GM12878 (cell line): ENCODE results near the gene ARHGAP26. TPM values are rescaled to one million over a fixed set of nuclear protein-coding genes. Genes with fewer than 3 reads are reported as not detected.
A peak's percentile ranks its signal among the peaks of the same experiment; 100 is the strongest.

Experiments used
- BHLHE40 ChIP-seq, 2 experiments: fragments of 450-650 bp in 1 of 2; IDR thresholded peaks; 2 replicates each; pipeline ENCODE4 v1.6.1; 2011 to 2017; ENCODE audit warnings: low read depth in 2 of 2, borderline replicate concordance in 1 of 2, improper control_type of control experiment in 1 of 2, low read length in 1 of 2, mild to moderate bottlenecking in 1 of 2
- JUND ChIP-seq: IDR thresholded peaks from 2 replicates; pipeline ENCODE4 v1.6.1; 2012; ENCODE audit warnings: low read depth, mild to moderate bottlenecking, low read length, improper control_type of control experiment, moderate library complexity
- MTA2 ChIP-seq: fragments of 450-650 bp; IDR thresholded peaks from 2 replicates; pipeline ENCODE4 v1.6.1; 2016; ENCODE audit warnings: low read depth, mild to moderate bottlenecking, moderate library complexity
- MXI1 ChIP-seq: fragments of 150-350 bp; IDR thresholded peaks from 2 replicates; pipeline ENCODE4 v1.6.1; 2011; ENCODE audit warnings: low read depth, mild to moderate bottlenecking, inconsistent platforms, low read length, improper control_type of control experiment
- RCOR1 ChIP-seq: conservative IDR thresholded peaks from 2 replicates; pipeline ENCODE4 v1.6.1; 2012; ENCODE audit warnings: low read depth, low read length, improper control_type of control experiment
- SMAD5 ChIP-seq: IDR thresholded peaks from 2 replicates; pipeline ENCODE4 v1.6.1; 2016; ENCODE audit warnings: antibody characterized with exemption, low read depth
- STAT1 ChIP-seq: fragments of 450-650 bp; conservative IDR thresholded peaks from 2 replicates; pipeline ENCODE4 v1.6.1; 2014; ENCODE audit warnings: antibody characterized with exemption, mild to moderate bottlenecking
- YY1 ChIP-seq: IDR thresholded peaks from 2 replicates; pipeline ENCODE4 v1.6.1; 2011; ENCODE audit warnings: low read depth, mild to moderate bottlenecking, low read length
- ZNF24 ChIP-seq: fragments of 450-650 bp; IDR thresholded peaks from 2 replicates; pipeline ENCODE4 v1.6.1; 2017; ENCODE audit warnings: antibody characterized with exemption, mild to moderate bottlenecking
- ZNF384 ChIP-seq: IDR thresholded peaks from 2 replicates; pipeline ENCODE4 v1.6.1; 2012; ENCODE audit warnings: low read depth, mild to moderate bottlenecking, low read length, improper control_type of control experiment, borderline replicate concordance
- ZSCAN29 ChIP-seq: fragments of 450-650 bp; IDR thresholded peaks from 2 replicates; pipeline ENCODE4 v1.6.1; 2017; ENCODE audit warnings: mild to moderate bottlenecking, moderate library complexity
- polyA plus RNA-seq, 11 experiments: library from polyadenylated mRNA; depleted of rRNA in 4 of 11; unstranded in 6 of 11; stranded (reverse) in 5 of 11; fragments of >200 nt; fragmentation: Nextera tagmentation in 4 of 11; fragmentation: Illumina TruSeq in 1 of 11; extraction: Ambion mirVana in 4 of 11; extraction: Trizol in 1 of 11; gene quantifications; 1 replicate in 1 of 11; 2 replicates in 10 of 11; pipeline versions ENCODE4 v1.2.1 to v1.2.3, GENCODE V29; 2011 to 2016; ENCODE audit warnings: inconsistent platforms in 2 of 11, missing spikeins in 2 of 11, low read depth in 1 of 11
- total RNA-seq, 4 experiments: library from RNA; depleted of rRNA in 3 of 4; stranded (reverse); fragments of >200 nt in 3 of 4; fragmentation: Illumina TruSeq in 1 of 4; extraction: Trizol in 1 of 4; gene quantifications; 2 replicates each; pipeline versions ENCODE4 v1.2.1 to v1.2.3, GENCODE V29; 2013 to 2021
- TF ChIP-seq, protein P1 (sequence below): fragments of 150-350 bp; IDR thresholded peaks from 2 replicates; pipeline ENCODE4 v1.6.1; 2014; ENCODE audit warnings: mild to moderate bottlenecking, low read depth, low read length
- TF ChIP-seq, protein P2 (sequence below): IDR thresholded peaks from 2 replicates; pipeline ENCODE4 v1.6.1; 2012; ENCODE audit warnings: mild to moderate bottlenecking, low read depth, low read length
- TF ChIP-seq, protein P3 (sequence below): IDR thresholded peaks from 2 replicates; pipeline ENCODE4 v1.6.1; 2012; ENCODE audit warnings: low read length, inconsistent platforms
- TF ChIP-seq, protein P4 (sequence below): IDR thresholded peaks from 2 replicates; pipeline ENCODE4 v1.6.1; 2011; ENCODE audit warnings: borderline replicate concordance, low read depth, mild to moderate bottlenecking, moderate library complexity, low read length; ENCODE audit not compliant: insufficient read depth, poor library complexity, severe bottlenecking
- TF ChIP-seq, protein P5 (sequence below): fragments of 450-650 bp; IDR thresholded peaks from 2 replicates; pipeline ENCODE4 v1.6.1; 2017; ENCODE audit warnings: mild to moderate bottlenecking, moderate library complexity

The ARHGAP26 gene
- total and polyA plus RNA-seq, 10 of the 15 experiments (the other 5 are each of a cell fraction or from before 2014, with no cell fraction given), result 9.4 to 41.5 (median 19.3) TPM

DNA sequence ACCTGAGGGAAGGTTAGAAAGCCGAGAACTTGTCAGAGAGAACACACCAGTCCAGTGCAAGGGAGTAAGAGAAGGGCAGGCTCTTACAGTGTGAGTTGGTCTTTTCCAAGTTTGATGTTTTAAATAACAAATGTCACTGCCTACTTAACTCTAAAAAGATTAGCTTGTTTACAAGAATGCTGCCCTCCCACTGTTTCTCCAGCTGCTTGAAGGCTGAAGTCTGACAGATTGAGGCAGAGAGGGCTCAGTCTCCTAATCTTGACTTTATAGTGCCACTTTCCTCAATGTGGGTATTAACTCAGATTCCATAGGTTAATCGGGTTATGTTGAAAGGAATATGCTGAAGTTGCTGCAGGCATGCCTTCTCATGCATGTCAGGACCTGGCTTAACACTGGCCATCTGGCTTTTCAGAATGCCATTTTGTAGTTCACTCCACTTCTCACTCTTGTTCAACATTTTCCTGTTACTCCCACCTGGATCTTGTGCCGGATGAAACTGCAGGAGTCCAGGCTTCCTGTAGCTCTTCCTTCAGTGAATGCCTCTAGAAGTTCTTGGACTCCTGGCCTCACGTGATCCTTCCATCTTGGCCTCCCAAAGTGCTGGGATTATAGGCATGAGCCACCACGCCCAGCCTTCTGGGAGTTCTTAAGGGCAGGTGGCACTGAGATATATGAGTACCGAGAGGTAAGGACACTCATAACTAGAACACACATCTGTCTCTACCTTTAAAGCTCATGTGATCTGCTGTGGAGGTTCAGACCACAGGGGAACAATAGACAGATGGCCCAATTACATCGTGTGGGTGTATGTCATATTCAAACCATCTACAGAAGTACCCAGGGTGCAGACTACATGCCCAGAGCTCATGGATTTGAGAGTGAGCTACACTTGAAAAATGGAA, 249.7 kb downstream of the ARHGAP26 start (continued):
- TF ChIP-seq, protein P1, sequence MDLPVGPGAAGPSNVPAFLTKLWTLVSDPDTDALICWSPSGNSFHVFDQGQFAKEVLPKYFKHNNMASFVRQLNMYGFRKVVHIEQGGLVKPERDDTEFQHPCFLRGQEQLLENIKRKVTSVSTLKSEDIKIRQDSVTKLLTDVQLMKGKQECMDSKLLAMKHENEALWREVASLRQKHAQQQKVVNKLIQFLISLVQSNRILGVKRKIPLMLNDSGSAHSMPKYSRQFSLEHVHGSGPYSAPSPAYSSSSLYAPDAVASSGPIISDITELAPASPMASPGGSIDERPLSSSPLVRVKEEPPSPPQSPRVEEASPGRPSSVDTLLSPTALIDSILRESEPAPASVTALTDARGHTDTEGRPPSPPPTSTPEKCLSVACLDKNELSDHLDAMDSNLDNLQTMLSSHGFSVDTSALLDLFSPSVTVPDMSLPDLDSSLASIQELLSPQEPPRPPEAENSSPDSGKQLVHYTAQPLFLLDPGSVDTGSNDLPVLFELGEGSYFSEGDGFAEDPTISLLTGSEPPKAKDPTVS, result no peak
- TF ChIP-seq MTA2, result peak; percentile 98
- TF ChIP-seq ZNF24, result peak; percentile 81
- peak; percentile 52; the same call in 1 of the 2 replicates for TF ChIP-seq MXI1
- TF ChIP-seq, protein P2, sequence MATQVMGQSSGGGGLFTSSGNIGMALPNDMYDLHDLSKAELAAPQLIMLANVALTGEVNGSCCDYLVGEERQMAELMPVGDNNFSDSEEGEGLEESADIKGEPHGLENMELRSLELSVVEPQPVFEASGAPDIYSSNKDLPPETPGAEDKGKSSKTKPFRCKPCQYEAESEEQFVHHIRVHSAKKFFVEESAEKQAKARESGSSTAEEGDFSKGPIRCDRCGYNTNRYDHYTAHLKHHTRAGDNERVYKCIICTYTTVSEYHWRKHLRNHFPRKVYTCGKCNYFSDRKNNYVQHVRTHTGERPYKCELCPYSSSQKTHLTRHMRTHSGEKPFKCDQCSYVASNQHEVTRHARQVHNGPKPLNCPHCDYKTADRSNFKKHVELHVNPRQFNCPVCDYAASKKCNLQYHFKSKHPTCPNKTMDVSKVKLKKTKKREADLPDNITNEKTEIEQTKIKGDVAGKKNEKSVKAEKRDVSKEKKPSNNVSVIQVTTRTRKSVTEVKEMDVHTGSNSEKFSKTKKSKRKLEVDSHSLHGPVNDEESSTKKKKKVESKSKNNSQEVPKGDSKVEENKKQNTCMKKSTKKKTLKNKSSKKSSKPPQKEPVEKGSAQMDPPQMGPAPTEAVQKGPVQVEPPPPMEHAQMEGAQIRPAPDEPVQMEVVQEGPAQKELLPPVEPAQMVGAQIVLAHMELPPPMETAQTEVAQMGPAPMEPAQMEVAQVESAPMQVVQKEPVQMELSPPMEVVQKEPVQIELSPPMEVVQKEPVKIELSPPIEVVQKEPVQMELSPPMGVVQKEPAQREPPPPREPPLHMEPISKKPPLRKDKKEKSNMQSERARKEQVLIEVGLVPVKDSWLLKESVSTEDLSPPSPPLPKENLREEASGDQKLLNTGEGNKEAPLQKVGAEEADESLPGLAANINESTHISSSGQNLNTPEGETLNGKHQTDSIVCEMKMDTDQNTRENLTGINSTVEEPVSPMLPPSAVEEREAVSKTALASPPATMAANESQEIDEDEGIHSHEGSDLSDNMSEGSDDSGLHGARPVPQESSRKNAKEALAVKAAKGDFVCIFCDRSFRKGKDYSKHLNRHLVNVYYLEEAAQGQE, result no peak
- TF ChIP-seq JUND, result peak; percentile 95
- peak; percentile 1 for TF ChIP-seq YY1
- TF ChIP-seq, protein P3, sequence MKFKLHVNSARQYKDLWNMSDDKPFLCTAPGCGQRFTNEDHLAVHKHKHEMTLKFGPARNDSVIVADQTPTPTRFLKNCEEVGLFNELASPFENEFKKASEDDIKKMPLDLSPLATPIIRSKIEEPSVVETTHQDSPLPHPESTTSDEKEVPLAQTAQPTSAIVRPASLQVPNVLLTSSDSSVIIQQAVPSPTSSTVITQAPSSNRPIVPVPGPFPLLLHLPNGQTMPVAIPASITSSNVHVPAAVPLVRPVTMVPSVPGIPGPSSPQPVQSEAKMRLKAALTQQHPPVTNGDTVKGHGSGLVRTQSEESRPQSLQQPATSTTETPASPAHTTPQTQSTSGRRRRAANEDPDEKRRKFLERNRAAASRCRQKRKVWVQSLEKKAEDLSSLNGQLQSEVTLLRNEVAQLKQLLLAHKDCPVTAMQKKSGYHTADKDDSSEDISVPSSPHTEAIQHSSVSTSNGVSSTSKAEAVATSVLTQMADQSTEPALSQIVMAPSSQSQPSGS, result peak; percentile 96
- TF ChIP-seq ZSCAN29, result 0 out of 2 replicates have a peak, but pooled peaks have one; percentile 36
- TF ChIP-seq, protein P4, sequence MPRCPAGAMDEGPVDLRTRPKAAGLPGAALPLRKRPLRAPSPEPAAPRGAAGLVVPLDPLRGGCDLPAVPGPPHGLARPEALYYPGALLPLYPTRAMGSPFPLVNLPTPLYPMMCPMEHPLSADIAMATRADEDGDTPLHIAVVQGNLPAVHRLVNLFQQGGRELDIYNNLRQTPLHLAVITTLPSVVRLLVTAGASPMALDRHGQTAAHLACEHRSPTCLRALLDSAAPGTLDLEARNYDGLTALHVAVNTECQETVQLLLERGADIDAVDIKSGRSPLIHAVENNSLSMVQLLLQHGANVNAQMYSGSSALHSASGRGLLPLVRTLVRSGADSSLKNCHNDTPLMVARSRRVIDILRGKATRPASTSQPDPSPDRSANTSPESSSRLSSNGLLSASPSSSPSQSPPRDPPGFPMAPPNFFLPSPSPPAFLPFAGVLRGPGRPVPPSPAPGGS, result peak; percentile 94
- TF ChIP-seq RCOR1, result no peak
- no peak for TF ChIP-seq ZNF384
- TF ChIP-seq BHLHE40 (IDR thresholded peaks at IDR 0.05; ENCODE audit: borderline replicate concordance in 1 of 2, low read depth in 2 of 2, low read length in 1 of 2), result peak; percentile 97 to 98
- TF ChIP-seq, protein P5, sequence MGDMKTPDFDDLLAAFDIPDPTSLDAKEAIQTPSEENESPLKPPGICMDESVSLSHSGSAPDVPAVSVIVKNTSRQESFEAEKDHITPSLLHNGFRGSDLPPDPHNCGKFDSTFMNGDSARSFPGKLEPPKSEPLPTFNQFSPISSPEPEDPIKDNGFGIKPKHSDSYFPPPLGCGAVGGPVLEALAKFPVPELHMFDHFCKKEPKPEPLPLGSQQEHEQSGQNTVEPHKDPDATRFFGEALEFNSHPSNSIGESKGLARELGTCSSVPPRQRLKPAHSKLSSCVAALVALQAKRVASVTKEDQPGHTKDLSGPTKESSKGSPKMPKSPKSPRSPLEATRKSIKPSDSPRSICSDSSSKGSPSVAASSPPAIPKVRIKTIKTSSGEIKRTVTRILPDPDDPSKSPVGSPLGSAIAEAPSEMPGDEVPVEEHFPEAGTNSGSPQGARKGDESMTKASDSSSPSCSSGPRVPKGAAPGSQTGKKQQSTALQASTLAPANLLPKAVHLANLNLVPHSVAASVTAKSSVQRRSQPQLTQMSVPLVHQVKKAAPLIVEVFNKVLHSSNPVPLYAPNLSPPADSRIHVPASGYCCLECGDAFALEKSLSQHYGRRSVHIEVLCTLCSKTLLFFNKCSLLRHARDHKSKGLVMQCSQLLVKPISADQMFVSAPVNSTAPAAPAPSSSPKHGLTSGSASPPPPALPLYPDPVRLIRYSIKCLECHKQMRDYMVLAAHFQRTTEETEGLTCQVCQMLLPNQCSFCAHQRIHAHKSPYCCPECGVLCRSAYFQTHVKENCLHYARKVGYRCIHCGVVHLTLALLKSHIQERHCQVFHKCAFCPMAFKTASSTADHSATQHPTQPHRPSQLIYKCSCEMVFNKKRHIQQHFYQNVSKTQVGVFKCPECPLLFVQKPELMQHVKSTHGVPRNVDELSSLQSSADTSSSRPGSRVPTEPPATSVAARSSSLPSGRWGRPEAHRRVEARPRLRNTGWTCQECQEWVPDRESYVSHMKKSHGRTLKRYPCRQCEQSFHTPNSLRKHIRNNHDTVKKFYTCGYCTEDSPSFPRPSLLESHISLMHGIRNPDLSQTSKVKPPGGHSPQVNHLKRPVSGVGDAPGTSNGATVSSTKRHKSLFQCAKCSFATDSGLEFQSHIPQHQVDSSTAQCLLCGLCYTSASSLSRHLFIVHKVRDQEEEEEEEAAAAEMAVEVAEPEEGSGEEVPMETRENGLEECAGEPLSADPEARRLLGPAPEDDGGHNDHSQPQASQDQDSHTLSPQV, result peak; percentile 86
- no peak for TF ChIP-seq STAT1
- TF ChIP-seq SMAD5, result peak; percentile 47; the same call in 1 of the 2 replicates
